H1 (cell line): ENCODE measurements around the gene LHFPL3. TPM values are rescaled to one million over a fixed set of nuclear protein-coding genes. Genes with fewer than 3 reads are reported as not detected.

ENCODE experiments used
- CTCF ChIA-PET: fragments of 300-600 bp; sonication (Branson Sonifier 250); formaldehyde crosslinking; loops from one replicate; lab custom pipeline; 2021; ENCODE audit not compliant: partially characterized antibody; lab: Charles Lee
- POLR2A ChIA-PET: fragments of 300-600 bp; sonication (Branson Sonifier 250); formaldehyde crosslinking; loops from one replicate; lab custom pipeline; 2021; ENCODE audit warnings: inconsistent platforms; ENCODE audit not compliant: partially characterized antibody; lab: Charles Lee
- DNase-seq, 2 experiments: peaks; one replicate each; pipeline versions ENCODE4 v3.0.0 to v3.0.0-alpha.2; 2010 to 2022; ENCODE audit warnings: low spot score in 2 of 2, low read depth in 1 of 2, mixed read lengths in 1 of 2
- FAIRE-seq: peaks from 2 replicates; lab custom pipeline; 2011; peaks lifted over from hg19 to GRCh38; lab: Jason Lieb, UNC
- H2AFZ ChIP-seq: 2 replicates; pipeline ENCODE4 v1.8.1; 2012; ENCODE audit warnings: low read length, inconsistent platforms
- H2AK5ac ChIP-seq: 2 replicates; pipeline ENCODE4 v1.6.1; 2013; ENCODE audit warnings: low read depth, low read length
- H2BK120ac ChIP-seq: replicated peaks from 2 replicates; pipeline ENCODE3; 2013; ENCODE audit warnings: low read depth, low read length, inconsistent platforms
- H2BK12ac ChIP-seq: 2 replicates; pipeline ENCODE4 v1.6.1; 2013; ENCODE audit warnings: low read depth, low read length
- H2BK15ac ChIP-seq: 2 replicates; pipeline ENCODE4 v1.6.1; 2013; ENCODE audit warnings: low read length
- H2BK20ac ChIP-seq: 2 replicates; pipeline ENCODE4 v1.6.1; 2013; ENCODE audit warnings: low read length
- H2BK5ac ChIP-seq: 2 replicates; pipeline ENCODE4 v1.6.1; 2013; ENCODE audit warnings: low read depth, low read length
- H3K14ac ChIP-seq: 2 replicates; pipeline ENCODE4 v1.6.1; 2013; ENCODE audit warnings: inconsistent platforms; ENCODE audit not compliant: insufficient read length
- H3K18ac ChIP-seq: 2 replicates; pipeline ENCODE4 v1.6.1; 2013; ENCODE audit warnings: low read length; ENCODE audit errors: extremely low read depth
- H3K23ac ChIP-seq: 2 replicates; pipeline ENCODE4 v1.6.1; 2013; ENCODE audit warnings: inconsistent platforms; ENCODE audit not compliant: insufficient read length
- H3K23me2 ChIP-seq: 2 replicates; pipeline ENCODE4 v1.6.1; 2013; ENCODE audit warnings: low read depth, low read length
- H3K27ac ChIP-seq: 2 replicates; pipeline ENCODE4 v1.6.1; 2011; ENCODE audit warnings: low read depth, low read length, inconsistent platforms
- H3K27me3 ChIP-seq, 4 experiments: replicated peaks in 1 of 4; 1 replicate in 1 of 4; 2 replicates in 3 of 4; pipeline versions ENCODE4 v1.6.1 to v1.8.1; 2011 to 2013; ENCODE audit warnings: low read length in 3 of 4, mild to moderate bottlenecking in 3 of 4, inconsistent platforms in 2 of 4, mixed read lengths in 2 of 4, moderate library complexity in 1 of 4; ENCODE audit not compliant: control insufficient read depth in 3 of 4, insufficient read depth in 3 of 4; ENCODE audit errors: extremely low read depth in 1 of 4
- H3K36me3 ChIP-seq, 4 experiments: 2 replicates each; pipeline versions ENCODE4 v1.6.1 to v1.8.1; 2011 to 2013; ENCODE audit warnings: mild to moderate bottlenecking in 4 of 4, low read length in 3 of 4, moderate library complexity in 2 of 4, control low read depth in 1 of 4, inconsistent platforms in 1 of 4; ENCODE audit not compliant: insufficient read depth in 4 of 4, control insufficient read depth in 2 of 4
- H3K4ac ChIP-seq: replicated peaks from 2 replicates; pipeline ENCODE3; 2013; ENCODE audit warnings: low read length, low read depth, mixed read lengths, inconsistent platforms; ENCODE audit not compliant: insufficient read length
- H3K4me1 ChIP-seq, 4 experiments: replicated peaks in 1 of 4; 1 replicate in 1 of 4; 2 replicates in 3 of 4; pipeline versions ENCODE4 v1.6.1 to v1.8.1; 2011 to 2013; ENCODE audit warnings: low read length in 3 of 4, inconsistent platforms in 2 of 4, mixed read lengths in 1 of 4; ENCODE audit not compliant: insufficient read depth in 4 of 4, control insufficient read depth in 3 of 4
- H3K4me2 ChIP-seq, 2 experiments: 2 replicates each; pipeline versions ENCODE4 v1.6.1 to v1.8.1; 2011 to 2013; ENCODE audit warnings: low read depth in 2 of 2, low read length in 2 of 2, control low read depth in 1 of 2, inconsistent platforms in 1 of 2, mild to moderate bottlenecking in 1 of 2; ENCODE audit not compliant: insufficient read depth in 1 of 2
- H3K4me3 ChIP-seq, 4 experiments: fragments of 200-600, 300-600 bp in 1 of 4; sonication (generic), shearing (Covaris generic), sonication (Bioruptor Twin) in 1 of 4; 2 replicates each; pipeline versions ENCODE4 v1.5.1 to v1.8.1; 2011 to 2016; ENCODE audit warnings: low read length in 4 of 4, low read depth in 3 of 4, control low read depth in 2 of 4, inconsistent platforms in 2 of 4, mild to moderate bottlenecking in 2 of 4, mixed read lengths in 1 of 4, moderate library complexity in 1 of 4; ENCODE audit not compliant: insufficient read depth in 2 of 4; ENCODE audit errors: extremely low read depth in 1 of 4
- H3K56ac ChIP-seq: replicated peaks from 2 replicates; pipeline ENCODE3; 2013; ENCODE audit warnings: low read depth, mild to moderate bottlenecking, mixed read lengths, low read length, inconsistent platforms; ENCODE audit not compliant: insufficient read length
- H3K79me1 ChIP-seq: 2 replicates; pipeline ENCODE4 v1.6.1; 2013; ENCODE audit warnings: low read depth, low read length, control low read depth
- H3K79me2 ChIP-seq, 2 experiments: 2 replicates each; pipeline versions ENCODE4 v1.6.1 to v1.8.1; 2012 to 2013; ENCODE audit warnings: low read length in 2 of 2, mild to moderate bottlenecking in 2 of 2, inconsistent platforms in 1 of 2; ENCODE audit not compliant: insufficient read depth in 2 of 2, control insufficient read depth in 1 of 2
- H3K9ac ChIP-seq, 4 experiments: replicated peaks in 1 of 4; 1 replicate in 1 of 4; 2 replicates in 3 of 4; pipeline versions ENCODE4 v1.6.1 to v1.8.1; 2011 to 2013; ENCODE audit warnings: low read depth in 3 of 4, low read length in 3 of 4, control low read depth in 2 of 4, mild to moderate bottlenecking in 2 of 4, moderate library complexity in 2 of 4, inconsistent platforms in 1 of 4; ENCODE audit errors: extremely low read depth in 1 of 4
- H3K9me3 ChIP-seq, 2 experiments: 2 replicates each; pipeline versions ENCODE4 v1.6.1 to v1.8.1; 2012 to 2013; ENCODE audit warnings: mild to moderate bottlenecking in 2 of 2, moderate library complexity in 2 of 2, control low read depth in 1 of 2, inconsistent platforms in 1 of 2, low read depth in 1 of 2, low read length in 1 of 2, mixed read lengths in 1 of 2; ENCODE audit not compliant: insufficient read depth in 2 of 2
- H4K20me1 ChIP-seq, 2 experiments: replicated peaks in 1 of 2; 2 replicates each; pipeline versions ENCODE3 to v1.8.1; 2011 to 2013; ENCODE audit warnings: inconsistent platforms in 2 of 2, low read length in 2 of 2, mild to moderate bottlenecking in 1 of 2; ENCODE audit not compliant: insufficient read depth in 2 of 2, control insufficient read depth in 1 of 2
- H4K5ac ChIP-seq: 2 replicates; pipeline ENCODE4 v1.6.1; 2013; ENCODE audit warnings: low read length, low read depth, mixed read lengths, inconsistent platforms; ENCODE audit not compliant: insufficient read length
- H4K8ac ChIP-seq: 2 replicates; pipeline ENCODE4 v1.8.0; 2013; ENCODE audit warnings: mild to moderate bottlenecking, moderate library complexity, low read length, inconsistent platforms; ENCODE audit not compliant: insufficient read depth; ENCODE audit errors: extremely low read depth
- H4K91ac ChIP-seq: replicated peaks from 2 replicates; pipeline ENCODE3; 2013; ENCODE audit warnings: low read length, mixed read lengths, inconsistent platforms; ENCODE audit not compliant: insufficient read length
- EZH2 ChIP-seq: fragments of 200-600 bp; sonication (generic); IDR thresholded peaks from 2 replicates; pipeline ENCODE4 v1.7.1; 2012; ENCODE audit warnings: low read depth, mild to moderate bottlenecking, moderate library complexity, low read length, inconsistent platforms; ENCODE audit not compliant: severe bottlenecking
- HDAC2 ChIP-seq, 2 experiments: fragments of 300-600 bp in 1 of 2; sonication (generic) in 1 of 2; IDR thresholded peaks; 2 replicates each; pipeline ENCODE4 v1.6.1; 2011 to 2012; ENCODE audit warnings: low read depth in 2 of 2, low read length in 2 of 2, mild to moderate bottlenecking in 2 of 2, moderate library complexity in 2 of 2, borderline replicate concordance in 1 of 2, inconsistent platforms in 1 of 2
- MAFK ChIP-seq: IDR thresholded peaks from 2 replicates; pipeline ENCODE4 v1.6.1; 2012; ENCODE audit warnings: low read depth, mild to moderate bottlenecking, improper control_type of control experiment, low read length
- POU5F1 ChIP-seq: IDR thresholded peaks from 2 replicates; pipeline ENCODE4 v1.6.1; 2011; ENCODE audit warnings: low read depth, mild to moderate bottlenecking, low read length, moderate library complexity
- RNF2 ChIP-seq: fragments of 200-900, 300-1000 bp; sonication (generic); IDR thresholded peaks from 2 replicates; pipeline ENCODE4 v1.7.1; 2016; ENCODE audit warnings: borderline replicate concordance, low read depth, mild to moderate bottlenecking, antibody characterized with exemption, low read length; ENCODE audit not compliant: poor library complexity, severe bottlenecking; ENCODE audit errors: missing control alignments
- SP4 ChIP-seq: IDR thresholded peaks from 2 replicates; pipeline ENCODE4 v1.6.1; 2012; ENCODE audit warnings: low read length, inconsistent platforms
- TAF1 ChIP-seq: IDR thresholded peaks from 2 replicates; pipeline ENCODE4 v1.6.1; 2011; ENCODE audit warnings: mild to moderate bottlenecking, low read depth, low read length
- TBP ChIP-seq: IDR thresholded peaks from 2 replicates; pipeline ENCODE4 v1.6.1; 2011; ENCODE audit warnings: low read depth, low read length, improper control_type of control experiment
- TEAD4 ChIP-seq: IDR thresholded peaks from 2 replicates; pipeline ENCODE4 v1.6.1; 2012; ENCODE audit warnings: low read depth, low read length, inconsistent platforms, mixed read lengths
- ZNF274 ChIP-seq: IDR thresholded peaks from 2 replicates; pipeline ENCODE4 v1.7.0; 2012; ENCODE audit warnings: low read length, borderline replicate concordance; ENCODE audit errors: extremely low read depth
- WGBS, 2 experiments: shearing (Covaris generic) in 1 of 2; methylation state at CpG; one replicate each; pipeline versions ENCODE4 v1.1.6 to v1.1.7; 2013 to 2015; ENCODE audit warnings: low lambda C conversion rate in 2 of 2, mixed read lengths in 2 of 2, inconsistent platforms in 1 of 2, low coverage in 1 of 2, missing lambda C conversion rate in 1 of 2; ENCODE audit not compliant: insufficient replicate concordance in 2 of 2, insufficient coverage in 1 of 2, insufficient read length in 1 of 2; ENCODE audit errors: extremely low coverage in 1 of 2, missing lambda C conversion rate in 1 of 2; 5-methylcytosine and 5-hydroxymethylcytosine counted together
- polyA plus RNA-seq, 7 experiments: library from polyadenylated mRNA; depleted of rRNA in 3 of 7; stranded (reverse) in 5 of 7; unstranded in 2 of 7; fragments of >200 nt in 5 of 7; fragments of 200-250 nt in 2 of 7; gene quantifications; 1 replicate in 5 of 7; 2 replicates in 1 of 7; 4 replicates in 1 of 7; pipeline versions ENCODE4 v1.2.1 to v1.2.3, GENCODE V29; 2011 to 2013; ENCODE audit warnings: missing spikeins in 2 of 7, mixed read lengths in 2 of 7
- total RNA-seq: library from RNA; stranded (reverse); fragmentation: NEBNext Ultra II Directional; extraction: Animal tissue kit (Norgen Biotek cat#: 25700); gene quantifications from 2 replicates; pipeline ENCODE4 v1.2.1, GENCODE V29; 2021

Gene LHFPL3
- total and polyA plus RNA-seq, 2 of the 8 experiments (the other 6 are each of a cell fraction or from before 2014, with no cell fraction given): 0.24 to 0.50 TPM

GRCh38 chr7:104794154-104794553 lies 465.8 kb downstream of the LHFPL3 start:
- WGBS, 2 experiments: 81% methylated on average over 3 of the region's 3 CpGs; no CpG with 5 or more reads in 1 of the 2 experiments
- CTCF ChIA-PET: interaction anchor here (0.7 to 1.5 kb wide), 4 partner anchors 9 to 53 kb away, joined by 3 to 4 read pairs (median 3); no protein-coding TSS in a partner anchor

More at GRCh38 chr7:104794154-104794553, 465.8 kb downstream of the LHFPL3 start:
- no peak overlapping the region for H2BK120ac ChIP-seq
- no peak overlapping the region for H3K27ac ChIP-seq
- H3K36me3 ChIP-seq: no peaks in the 10 kb centered on the region
- no peak overlapping the region for H4K91ac ChIP-seq
- no peak overlapping the region for H2BK15ac ChIP-seq
- H2BK12ac ChIP-seq: no peak overlapping the region
- no peaks in the 10 kb centered on the region for H3K23me2 ChIP-seq
- no peak overlapping the region for H3K18ac ChIP-seq
- no peak for FAIRE-seq
- no peak overlapping the region for H3K9ac ChIP-seq
- H3K79me1 ChIP-seq: no peaks in the 10 kb centered on the region
- H2BK20ac ChIP-seq: no peak overlapping the region
- no peak for TF ChIP-seq TAF1
- TF ChIP-seq HDAC2 (IDR thresholded peaks at IDR 0.05; ENCODE audit: borderline replicate concordance in 1 of 2, low read depth in 2 of 2, low read length in 2 of 2): no peak
- TF ChIP-seq MAFK: no peak
- TF ChIP-seq TEAD4: no peak
- no peak for TF ChIP-seq SP4
- TF ChIP-seq RNF2: no peak
- TF ChIP-seq TBP: no peak
- no peak for TF ChIP-seq EZH2
- no peak for TF ChIP-seq ZNF274
- no peak for TF ChIP-seq POU5F1
- no peaks in the 10 kb centered on the region for H3K9me3 ChIP-seq
- H4K20me1 ChIP-seq: no peaks in the 10 kb centered on the region
- H3K23ac ChIP-seq: no peak overlapping the region
- no peak overlapping the region for H4K8ac ChIP-seq
- H3K14ac ChIP-seq: no peak overlapping the region
- H3K4me2 ChIP-seq: no peak overlapping the region
- no peak overlapping the region for H2BK5ac ChIP-seq
- no peak overlapping the region for H4K5ac ChIP-seq
- H2AFZ ChIP-seq: no peak overlapping the region
- POLR2A ChIA-PET: no interaction called here
- no peak overlapping the region for H3K4ac ChIP-seq
- no peak overlapping the region for H3K56ac ChIP-seq
- no peak for DNase-seq
- H3K79me2 ChIP-seq: no peaks in the 10 kb centered on the region
- H3K4me1 ChIP-seq: peaks cover 0 to 6% (median 2%) of the 10 kb centered on the region in 4 experiments; a peak in 2 of 7 replicates
- H2AK5ac ChIP-seq: no peak overlapping the region
- H3K27me3 ChIP-seq: no peaks in the 10 kb centered on the region
- no peak overlapping the region for H3K4me3 ChIP-seq
